ENCODE results near the gene CUBN. TPM values are rescaled to one million over a fixed set of nuclear protein-coding genes. Genes with fewer than 3 reads are reported as not detected.

Gene CUBN
- polyA plus RNA-seq, 3 donors: 200 to 277 (median 202) TPM

- DNase-seq (ENCODE audit: extremely low read depth in 1 of 11, low read depth in 9 of 11, low spot score in 4 of 11): no peak
Measured at GRCh38 chr10:16887565-16887964, 242.0 kb downstream of the CUBN start.

GRCh38 chr10:16886031-16886430 lies 243.6 kb downstream of the CUBN start:
- no peak for DNase-seq (ENCODE audit: extremely low read depth in 1 of 11, low read depth in 9 of 11, low spot score in 4 of 11)

GRCh38 chr10:16884497-16884896 lies 245.1 kb downstream of the CUBN start:
- DNase-seq (ENCODE audit: extremely low read depth in 1 of 11, low read depth in 9 of 11, low spot score in 4 of 11): no peak

GRCh38 chr10:16883084-16883483 lies 246.5 kb downstream of the CUBN start:
- DNase-seq (ENCODE audit: extremely low read depth in 1 of 11, low read depth in 9 of 11, low spot score in 4 of 11): no peak

- no peak for DNase-seq (ENCODE audit: extremely low read depth in 1 of 11, low read depth in 9 of 11, low spot score in 4 of 11)
Measured at GRCh38 chr10:16870331-16870730, 259.3 kb downstream of the CUBN start.

- no peak for DNase-seq (ENCODE audit: extremely low read depth in 1 of 11, low read depth in 9 of 11, low spot score in 4 of 11)
Measured at GRCh38 chr10:16867990-16868389, 261.6 kb downstream of the CUBN start.

GRCh38 chr10:16867556-16867955 lies 262.1 kb downstream of the CUBN start:
- DNase-seq (ENCODE audit: extremely low read depth in 1 of 11, low read depth in 9 of 11, low spot score in 4 of 11): no peak

- no peak for DNase-seq (ENCODE audit: extremely low read depth in 1 of 11, low read depth in 9 of 11, low spot score in 4 of 11)
Measured at GRCh38 chr10:16866541-16867275, 262.9 kb downstream of the CUBN start.

GRCh38 chr10:16865766-16866165 lies 263.8 kb downstream of the CUBN start:
- DNase-seq (ENCODE audit: extremely low read depth in 1 of 11, low read depth in 9 of 11, low spot score in 4 of 11): no peak

GRCh38 chr10:16863766-16864165 lies 265.8 kb downstream of the CUBN start:
- DNase-seq (ENCODE audit: extremely low read depth in 1 of 11, low read depth in 9 of 11, low spot score in 4 of 11): no peak

- DNase-seq (ENCODE audit: extremely low read depth in 1 of 11, low read depth in 9 of 11, low spot score in 4 of 11): no peak
Measured at GRCh38 chr10:16857419-16857818, 272.2 kb downstream of the CUBN start.

GRCh38 chr10:16856567-16856966 lies 273.0 kb downstream of the CUBN start:
- no peak for DNase-seq (ENCODE audit: extremely low read depth in 1 of 11, low read depth in 9 of 11, low spot score in 4 of 11)

GRCh38 chr10:16856092-16856491 lies 273.5 kb downstream of the CUBN start:
- no peak for DNase-seq (ENCODE audit: extremely low read depth in 1 of 11, low read depth in 9 of 11, low spot score in 4 of 11)

GRCh38 chr10:16854623-16855022 lies 275.0 kb downstream of the CUBN start:
- DNase-seq (ENCODE audit: extremely low read depth in 1 of 11, low read depth in 9 of 11, low spot score in 4 of 11): no peak

- DNase-seq (ENCODE audit: extremely low read depth in 1 of 11, low read depth in 9 of 11, low spot score in 4 of 11): no peak
Measured at GRCh38 chr10:16853809-16854208, 275.8 kb downstream of the CUBN start.

GRCh38 chr10:16853201-16853600 lies 276.4 kb downstream of the CUBN start:
- peak in 2 of 11 donors; percentile 21 to 23 for DNase-seq (ENCODE audit: extremely low read depth in 1 of 11, low read depth in 9 of 11, low spot score in 4 of 11)

- no peak for DNase-seq (ENCODE audit: extremely low read depth in 1 of 11, low read depth in 9 of 11, low spot score in 4 of 11)
Measured at GRCh38 chr10:16852624-16853023, 277.0 kb downstream of the CUBN start.

- DNase-seq (ENCODE audit: extremely low read depth in 1 of 11, low read depth in 9 of 11, low spot score in 4 of 11): no peak
Measured at GRCh38 chr10:16848562-16849154, 281.0 kb downstream of the CUBN start.

GRCh38 chr10:16847644-16848043 lies 282.0 kb downstream of the CUBN start:
- DNase-seq (ENCODE audit: extremely low read depth in 1 of 11, low read depth in 9 of 11, low spot score in 4 of 11): no peak

- no peak for DNase-seq (ENCODE audit: extremely low read depth in 1 of 11, low read depth in 9 of 11, low spot score in 4 of 11)
Measured at GRCh38 chr10:16845248-16845647, 284.4 kb downstream of the CUBN start.
